H9 (cell line): ENCODE results near the gene ADAMTS17. TPM values are rescaled to one million over a fixed set of nuclear protein-coding genes. Genes with fewer than 3 reads are reported as not detected.

Experiments
- DNase-seq: peaks from one replicate; pipeline ENCODE4 v3.0.0-alpha.2; 2017
- H2AFZ ChIP-seq: one replicate; pipeline ENCODE4 v1.6.1; 2013; ENCODE audit warnings: mild to moderate bottlenecking, low read length, control low read depth, moderate library complexity
- H2AK5ac ChIP-seq: 2 replicates; pipeline ENCODE4 v1.6.1; 2013; ENCODE audit warnings: low read length, control low read depth, mixed read lengths; ENCODE audit not compliant: insufficient read length
- H2BK120ac ChIP-seq: one replicate; pipeline ENCODE4 v1.6.1; 2013; ENCODE audit warnings: low read depth, mild to moderate bottlenecking, low read length, control low read depth, inconsistent platforms; ENCODE audit not compliant: poor library complexity, severe bottlenecking
- H2BK12ac ChIP-seq: 2 replicates; pipeline ENCODE4 v1.6.1; 2013; ENCODE audit warnings: low read length, control low read depth, mixed read lengths, low read depth; ENCODE audit not compliant: insufficient read length
- H2BK15ac ChIP-seq: 2 replicates; pipeline ENCODE4 v1.6.1; 2013; ENCODE audit warnings: low read depth, low read length, control low read depth
- H2BK20ac ChIP-seq: one replicate; pipeline ENCODE4 v1.6.1; 2013; ENCODE audit warnings: low read depth, mild to moderate bottlenecking, low read length, control low read depth, inconsistent platforms; ENCODE audit not compliant: poor library complexity, severe bottlenecking
- H2BK5ac ChIP-seq: 2 replicates; pipeline ENCODE4 v1.6.1; 2013; ENCODE audit warnings: low read length, control low read depth, mixed read lengths; ENCODE audit not compliant: insufficient read length
- H3K14ac ChIP-seq: 2 replicates; pipeline ENCODE4 v1.6.1; 2013; ENCODE audit warnings: low read length, control low read depth; ENCODE audit not compliant: insufficient read depth
- H3K18ac ChIP-seq: 2 replicates; pipeline ENCODE4 v1.6.1; 2013; ENCODE audit warnings: low read depth, mild to moderate bottlenecking, mixed read lengths, low read length, control low read depth; ENCODE audit not compliant: insufficient read length
- H3K23ac ChIP-seq: 2 replicates; pipeline ENCODE4 v1.6.1; 2013; ENCODE audit warnings: low read length, control low read depth, mixed read lengths, low read depth; ENCODE audit not compliant: insufficient read length
- H3K23me2 ChIP-seq: 2 replicates; pipeline ENCODE4 v1.6.1; 2013; ENCODE audit warnings: low read depth, mild to moderate bottlenecking, mixed read lengths, low read length, control low read depth; ENCODE audit not compliant: insufficient read length, poor library complexity, severe bottlenecking
- H3K27ac ChIP-seq: 2 replicates; pipeline ENCODE4 v1.5.1; 2013; ENCODE audit warnings: low read length, control low read depth, mixed read lengths, low read depth; ENCODE audit not compliant: insufficient read length
- H3K27me3 ChIP-seq: 2 replicates; pipeline ENCODE4 v1.6.1; 2013; ENCODE audit warnings: low read length, control low read depth, inconsistent platforms; ENCODE audit not compliant: insufficient read depth
- H3K4ac ChIP-seq: 2 replicates; pipeline ENCODE4 v1.6.1; 2013; ENCODE audit warnings: low read depth, mild to moderate bottlenecking, control low read depth, inconsistent platforms, low read length, moderate library complexity
- H3K4me1 ChIP-seq: 2 replicates; pipeline ENCODE4 v1.6.1; 2013; ENCODE audit warnings: low read length, control low read depth, inconsistent platforms; ENCODE audit not compliant: insufficient read depth
- H3K4me2 ChIP-seq: 2 replicates; pipeline ENCODE4 v1.6.1; 2013; ENCODE audit warnings: low read length, control low read depth, mixed read lengths; ENCODE audit not compliant: insufficient read length, insufficient read depth
- H3K56ac ChIP-seq: 2 replicates; pipeline ENCODE4 v1.6.1; 2013; ENCODE audit warnings: low read depth, mild to moderate bottlenecking, mixed read lengths, low read length, control low read depth; ENCODE audit not compliant: insufficient read length
- H3K79me1 ChIP-seq: 2 replicates; pipeline ENCODE4 v1.6.1; 2013; ENCODE audit warnings: low read depth, mild to moderate bottlenecking, moderate library complexity, low read length, control low read depth, inconsistent platforms; ENCODE audit not compliant: insufficient read depth, poor library complexity, severe bottlenecking
- H3K79me2 ChIP-seq: 2 replicates; pipeline ENCODE4 v1.6.1; 2013; ENCODE audit warnings: low read length, control low read depth, inconsistent platforms; ENCODE audit not compliant: insufficient read depth
- H3K9ac ChIP-seq: 2 replicates; pipeline ENCODE4 v1.6.1; 2013; ENCODE audit warnings: low read length, control low read depth, mixed read lengths; ENCODE audit not compliant: insufficient read length; ENCODE audit errors: extremely low read depth
- H3K9me3 ChIP-seq: one replicate; pipeline ENCODE4 v1.6.1; 2013; ENCODE audit warnings: low read depth, low read length, inconsistent platforms; ENCODE audit not compliant: control insufficient read depth
- H3T11ph ChIP-seq: one replicate; pipeline ENCODE4 v1.6.1; 2013; ENCODE audit warnings: mild to moderate bottlenecking, low read length, control low read depth, inconsistent platforms
- H4K20me1 ChIP-seq: one replicate; pipeline ENCODE4 v1.6.1; 2013; ENCODE audit not compliant: control insufficient read depth, insufficient read length, insufficient read depth
- H4K5ac ChIP-seq: 2 replicates; pipeline ENCODE4 v1.6.1; 2013; ENCODE audit warnings: low read depth, mild to moderate bottlenecking, mixed read lengths, low read length, control low read depth; ENCODE audit not compliant: insufficient read length
- H4K8ac ChIP-seq: replicated peaks from 2 replicates; pipeline ENCODE4 v1.6.1; 2013; ENCODE audit warnings: low read length, control low read depth, mixed read lengths, low read depth; ENCODE audit not compliant: insufficient read length
- H4K91ac ChIP-seq: 2 replicates; pipeline ENCODE4 v1.6.1; 2013; ENCODE audit warnings: low read depth, mild to moderate bottlenecking, moderate library complexity, mixed read lengths, low read length, control low read depth; ENCODE audit not compliant: insufficient read length
- H3K27ac Mint-ChIP-seq, 3 experiments: 2 replicates in 2 of 3; 3 replicates in 1 of 3; pipeline ENCODE4 v1.8.0; 2020 to 2021; ENCODE audit warnings: mixed read lengths in 3 of 3, mild to moderate bottlenecking in 1 of 3, moderate library complexity in 1 of 3
- H3K27me3 Mint-ChIP-seq: 2 replicates; pipeline ENCODE4 v1.8.0; 2021; ENCODE audit warnings: low read depth, mild to moderate bottlenecking, moderate library complexity, mixed read lengths
- H3K36me3 Mint-ChIP-seq, 3 experiments: 2 replicates in 2 of 3; 3 replicates in 1 of 3; pipeline ENCODE4 v1.8.0; 2020 to 2021; ENCODE audit warnings: low read depth in 3 of 3, mixed read lengths in 3 of 3; ENCODE audit not compliant: insufficient read depth in 1 of 3
- H3K4me1 Mint-ChIP-seq, 2 experiments: 2 replicates each; pipeline ENCODE4 v1.8.0; 2020; ENCODE audit warnings: mixed read lengths in 2 of 2
- H3K4me3 Mint-ChIP-seq, 2 experiments: 2 replicates in 1 of 2; 3 replicates in 1 of 2; pipeline ENCODE4 v1.8.0; 2020 to 2021; ENCODE audit warnings: mild to moderate bottlenecking in 2 of 2, mixed read lengths in 2 of 2, moderate library complexity in 1 of 2
- H3K9me3 Mint-ChIP-seq, 2 experiments: 2 replicates in 1 of 2; 3 replicates in 1 of 2; pipeline ENCODE4 v1.8.0; 2020; ENCODE audit warnings: mild to moderate bottlenecking in 2 of 2, mixed read lengths in 2 of 2, moderate library complexity in 1 of 2
- WGBS: extraction: QIAGEN DNeasy Blood & Tissue Kit; methylation state at CpG from one replicate; pipeline ENCODE4 v1.1.7; 2013; ENCODE audit warnings: missing lambda C conversion rate, low lambda C conversion rate, mixed read lengths; ENCODE audit not compliant: insufficient read length; ENCODE audit errors: extremely low coverage; 5-methylcytosine and 5-hydroxymethylcytosine counted together
- total RNA-seq: library from RNA; stranded (reverse); gene quantifications from 2 replicates; pipeline ENCODE4 v1.2.1, GENCODE V29; 2021
- TF ChIP-seq, protein P1 (sequence below): fragments of 200-600 bp; sonication (generic); conservative IDR thresholded peaks from 3 replicates; pipeline ENCODE4 v1.8.0; 2021; ENCODE audit warnings: antibody characterized with exemption, mild to moderate bottlenecking

The ADAMTS17 gene
- total RNA-seq, 1 experiment from 2014 or later, result 2.9 TPM

DNA sequence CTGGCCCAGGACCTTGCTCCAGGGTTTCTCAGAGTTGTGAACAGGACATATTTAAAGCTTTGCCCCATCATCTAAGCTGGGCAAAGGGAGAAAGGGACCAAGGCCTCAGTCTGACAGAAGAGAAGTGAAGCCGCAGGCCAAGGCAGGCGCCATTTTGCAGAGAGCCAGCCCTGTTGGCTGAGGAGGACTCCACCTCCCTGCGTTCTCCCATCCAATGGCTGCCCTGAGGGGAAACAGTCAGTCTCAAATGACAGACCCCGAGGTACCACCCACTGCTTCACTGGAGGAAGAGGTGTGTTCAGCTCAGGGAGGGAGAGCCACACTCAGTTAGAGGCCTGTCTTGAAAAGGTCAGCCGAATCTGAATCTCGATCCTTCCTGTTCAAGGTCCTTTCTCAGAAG, 86.1 kb downstream of the ADAMTS17 start:
- no peaks in the 10 kb centered on the region for H3K79me2 ChIP-seq
- Mint-ChIP-seq H3K4me1 (no peaks in the 10 kb centered on the region), H3K27ac (no peak overlapping the region), H3K4me3 (no peak overlapping the region), H3K9me3 (peaks cover 8 to 19% of the 10 kb centered on the region in 2 experiments; a peak in 4 of 5 replicates), H3K27me3 (no peaks in the 10 kb centered on the region; the same call in 1 of the 2 replicates), H3K36me3 (peaks cover 9 to 17% (median 10%) of the 10 kb centered on the region in 3 experiments)
- no peak overlapping the region for H4K8ac ChIP-seq
- H3K4ac ChIP-seq, result no peak overlapping the region
- H4K91ac ChIP-seq, result no peak overlapping the region
- no peak overlapping the region for H4K5ac ChIP-seq
- TF ChIP-seq, protein P1, sequence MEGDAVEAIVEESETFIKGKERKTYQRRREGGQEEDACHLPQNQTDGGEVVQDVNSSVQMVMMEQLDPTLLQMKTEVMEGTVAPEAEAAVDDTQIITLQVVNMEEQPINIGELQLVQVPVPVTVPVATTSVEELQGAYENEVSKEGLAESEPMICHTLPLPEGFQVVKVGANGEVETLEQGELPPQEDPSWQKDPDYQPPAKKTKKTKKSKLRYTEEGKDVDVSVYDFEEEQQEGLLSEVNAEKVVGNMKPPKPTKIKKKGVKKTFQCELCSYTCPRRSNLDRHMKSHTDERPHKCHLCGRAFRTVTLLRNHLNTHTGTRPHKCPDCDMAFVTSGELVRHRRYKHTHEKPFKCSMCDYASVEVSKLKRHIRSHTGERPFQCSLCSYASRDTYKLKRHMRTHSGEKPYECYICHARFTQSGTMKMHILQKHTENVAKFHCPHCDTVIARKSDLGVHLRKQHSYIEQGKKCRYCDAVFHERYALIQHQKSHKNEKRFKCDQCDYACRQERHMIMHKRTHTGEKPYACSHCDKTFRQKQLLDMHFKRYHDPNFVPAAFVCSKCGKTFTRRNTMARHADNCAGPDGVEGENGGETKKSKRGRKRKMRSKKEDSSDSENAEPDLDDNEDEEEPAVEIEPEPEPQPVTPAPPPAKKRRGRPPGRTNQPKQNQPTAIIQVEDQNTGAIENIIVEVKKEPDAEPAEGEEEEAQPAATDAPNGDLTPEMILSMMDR, result no peak
- H2BK20ac ChIP-seq, result no peak overlapping the region
- no CpG with 5 or more reads among the region's 6 CpGs for WGBS
- H3K9me3 ChIP-seq, result no peaks in the 10 kb centered on the region
- H2AK5ac ChIP-seq, result no peak overlapping the region
- H3T11ph ChIP-seq, result no peak overlapping the region
- H2BK15ac ChIP-seq, result no peak overlapping the region
- H3K56ac ChIP-seq, result no peak overlapping the region
- no peak overlapping the region for H3K27ac ChIP-seq
- no peaks in the 10 kb centered on the region for H3K4me1 ChIP-seq
- no peak overlapping the region for H2BK120ac ChIP-seq
- no peaks in the 10 kb centered on the region for H3K79me1 ChIP-seq
- H3K9ac ChIP-seq, result no peak overlapping the region
- no peaks in the 10 kb centered on the region for H4K20me1 ChIP-seq
- H2AFZ ChIP-seq, result no peak overlapping the region
- no peak overlapping the region for H3K18ac ChIP-seq
- H3K14ac ChIP-seq, result no peak overlapping the region; the same call in 1 of the 2 replicates
- H3K23me2 ChIP-seq, result no peaks in the 10 kb centered on the region
- no peak overlapping the region for H3K23ac ChIP-seq
- no peak overlapping the region for H2BK12ac ChIP-seq
- H3K4me2 ChIP-seq, result no peak overlapping the region
- no peaks in the 10 kb centered on the region for H3K27me3 ChIP-seq
- no peak overlapping the region for H2BK5ac ChIP-seq
- DNase-seq, result no peak
